GM12872 (cell line): Measurements from ENCODE around the gene SIM2.

ENCODE experiments used
- TF ChIP-seq, protein P1 (sequence below): IDR thresholded peaks from 3 replicates; pipeline ENCODE4 v1.5.1; 2011; ENCODE audit warnings: low read depth, mild to moderate bottlenecking, low read length, moderate library complexity; ENCODE audit not compliant: insufficient read depth

SIM2 gene

GRCh38 chr21:36783612-36784374, 84.9 kb downstream of the SIM2 start:
- TF ChIP-seq, protein P1, sequence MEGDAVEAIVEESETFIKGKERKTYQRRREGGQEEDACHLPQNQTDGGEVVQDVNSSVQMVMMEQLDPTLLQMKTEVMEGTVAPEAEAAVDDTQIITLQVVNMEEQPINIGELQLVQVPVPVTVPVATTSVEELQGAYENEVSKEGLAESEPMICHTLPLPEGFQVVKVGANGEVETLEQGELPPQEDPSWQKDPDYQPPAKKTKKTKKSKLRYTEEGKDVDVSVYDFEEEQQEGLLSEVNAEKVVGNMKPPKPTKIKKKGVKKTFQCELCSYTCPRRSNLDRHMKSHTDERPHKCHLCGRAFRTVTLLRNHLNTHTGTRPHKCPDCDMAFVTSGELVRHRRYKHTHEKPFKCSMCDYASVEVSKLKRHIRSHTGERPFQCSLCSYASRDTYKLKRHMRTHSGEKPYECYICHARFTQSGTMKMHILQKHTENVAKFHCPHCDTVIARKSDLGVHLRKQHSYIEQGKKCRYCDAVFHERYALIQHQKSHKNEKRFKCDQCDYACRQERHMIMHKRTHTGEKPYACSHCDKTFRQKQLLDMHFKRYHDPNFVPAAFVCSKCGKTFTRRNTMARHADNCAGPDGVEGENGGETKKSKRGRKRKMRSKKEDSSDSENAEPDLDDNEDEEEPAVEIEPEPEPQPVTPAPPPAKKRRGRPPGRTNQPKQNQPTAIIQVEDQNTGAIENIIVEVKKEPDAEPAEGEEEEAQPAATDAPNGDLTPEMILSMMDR = no peak

DNA sequence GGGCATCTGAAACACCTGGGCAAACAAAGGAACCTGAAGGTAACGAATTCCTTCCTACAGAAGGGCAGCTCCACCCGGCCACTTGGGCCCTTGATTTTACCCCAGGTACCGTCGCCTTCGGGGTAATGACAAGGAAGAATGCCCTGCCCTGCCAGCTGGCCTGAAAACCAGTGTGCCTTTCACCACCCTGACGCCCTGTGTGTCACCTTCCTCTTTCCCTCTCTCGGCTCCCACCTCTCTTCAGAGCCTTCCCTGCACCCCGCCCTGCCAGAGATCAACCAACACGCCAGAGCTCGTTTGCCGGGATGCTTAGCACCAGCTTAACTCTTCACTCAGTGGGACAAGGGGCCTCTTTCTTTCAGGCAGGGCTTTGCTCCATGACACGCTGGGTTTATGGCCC, 86.0 kb downstream of the SIM2 start:
- TF ChIP-seq, protein P1 = no peak

DNA sequence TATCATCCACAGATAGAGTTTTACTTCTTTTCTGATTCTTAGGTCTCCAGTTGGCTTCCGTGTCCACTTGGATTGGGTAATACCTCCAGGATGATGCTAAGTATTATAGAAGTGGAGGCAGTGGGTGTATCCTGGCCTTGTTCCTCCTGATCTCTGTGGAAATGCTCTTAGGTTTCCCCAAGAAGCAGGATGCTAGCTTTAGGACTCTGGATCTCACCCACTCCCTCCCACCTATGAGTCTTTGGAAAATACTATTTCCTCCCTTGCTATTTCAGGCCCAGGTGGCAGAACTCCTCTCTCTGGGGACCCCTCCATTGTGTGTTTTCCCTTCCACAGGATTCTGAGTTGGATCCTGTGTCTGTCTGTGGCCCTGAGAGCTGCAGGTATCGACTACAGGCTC, 86.7 kb downstream of the SIM2 start:
- TF ChIP-seq, protein P1 = no peak

- TF ChIP-seq, protein P1 = no peak
Observed at GRCh38 chr21:36786186-36786585, 87.3 kb downstream of the SIM2 start.

- TF ChIP-seq, protein P1 = no peak
Observed at GRCh38 chr21:36788120-36788638, 89.3 kb downstream of the SIM2 start.

- TF ChIP-seq, protein P1 = no peak
Observed at GRCh38 chr21:36790616-36791015, 91.7 kb downstream of the SIM2 start.

GRCh38 chr21:36791180-36791579, 92.3 kb downstream of the SIM2 start:
- TF ChIP-seq, protein P1 = no peak
